HG03558 (cell line): Measurements from ENCODE around the gene FOXL1.

Source experiments
- ATAC-seq: cut with Tn5 transposase; IDR thresholded peaks from one replicate; pipeline ENCODE4 v1.9.1; 2021; ENCODE audit warnings: moderate number of reproducible peaks; ENCODE audit not compliant: unreplicated experiment; ENCODE audit errors: extremely low read depth

Gene FOXL1

DNA sequence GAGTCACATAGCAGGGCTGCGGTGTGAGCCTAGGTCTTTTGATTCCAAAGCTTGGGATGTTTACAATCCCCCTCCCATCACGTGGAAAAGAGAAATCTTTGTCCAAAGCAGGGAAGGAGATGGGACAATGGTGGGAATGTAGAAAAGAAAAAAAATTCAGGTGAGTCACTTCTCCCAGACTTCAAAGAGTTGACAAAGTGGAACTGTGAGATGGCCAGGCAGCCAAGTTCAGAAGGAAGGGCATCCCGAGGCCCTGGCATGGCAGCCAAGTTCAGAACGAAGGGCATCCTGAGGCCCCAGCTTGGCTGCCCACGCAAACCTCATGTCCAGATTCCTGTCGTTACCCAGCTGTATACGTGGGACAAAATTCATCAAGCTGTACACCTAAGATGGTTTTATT is 47.5 kb downstream of the FOXL1 start:
- no peak for ATAC-seq

DNA sequence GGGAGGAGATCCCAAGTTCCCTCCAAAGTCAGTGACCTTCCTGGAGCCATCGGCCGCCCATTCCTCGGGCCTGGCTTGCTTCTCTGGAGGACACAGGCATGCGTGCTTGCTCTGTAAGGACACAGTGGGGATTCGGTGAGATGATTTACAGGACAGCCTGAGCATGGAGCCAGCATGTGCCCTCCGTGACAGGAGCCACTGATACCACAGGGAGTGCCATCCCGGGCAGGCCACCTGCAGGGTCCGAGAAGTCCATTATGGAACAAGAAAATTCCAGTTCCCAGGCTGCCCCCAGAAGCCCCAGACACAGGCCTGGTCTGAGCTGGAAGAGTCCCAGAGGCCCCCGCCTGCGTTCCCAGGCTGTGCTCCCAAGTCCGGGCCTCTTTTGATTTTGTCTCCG is 47.9 kb downstream of the FOXL1 start:
- ATAC-seq, result no peak

DNA sequence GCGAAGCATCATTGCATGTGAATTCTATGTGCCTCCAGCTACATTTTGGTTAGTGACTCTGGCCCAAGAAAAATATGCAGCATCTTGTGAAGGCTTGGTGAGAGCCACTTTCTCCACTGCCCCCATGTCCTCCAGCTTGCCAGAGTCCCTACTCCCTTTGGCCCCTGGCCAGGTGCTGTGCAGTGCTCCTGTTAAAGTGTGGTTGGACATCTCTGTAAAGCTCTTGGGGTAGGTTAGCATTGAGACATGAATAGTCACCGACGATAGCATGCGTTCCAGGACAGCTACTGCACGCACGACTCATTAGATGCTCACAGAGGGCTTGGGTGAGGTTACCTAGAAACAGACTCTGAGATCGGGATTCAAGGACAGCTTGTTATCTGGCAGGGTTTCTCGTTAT is 48.6 kb downstream of the FOXL1 start:
- no peak for ATAC-seq

DNA sequence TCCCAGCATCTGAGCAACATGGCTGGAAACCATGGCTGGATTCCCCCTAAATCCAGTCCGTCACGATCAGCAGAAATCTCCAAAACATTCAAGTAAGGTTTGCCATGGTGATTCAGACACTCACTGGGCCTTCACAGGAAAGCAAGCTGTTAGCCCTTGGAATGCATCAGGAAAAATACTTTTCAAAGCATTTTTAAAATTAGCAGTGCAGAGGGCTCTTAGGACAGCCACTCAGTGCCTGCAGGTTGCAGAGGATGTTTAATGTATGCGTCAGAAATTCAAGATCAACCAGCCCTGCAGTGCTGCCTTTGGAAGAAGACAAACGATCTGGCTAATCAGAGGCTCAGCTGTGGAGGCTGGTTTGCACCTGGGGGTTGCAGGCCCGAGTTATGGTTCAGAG is 50.3 kb downstream of the FOXL1 start:
- no peak for ATAC-seq

DNA sequence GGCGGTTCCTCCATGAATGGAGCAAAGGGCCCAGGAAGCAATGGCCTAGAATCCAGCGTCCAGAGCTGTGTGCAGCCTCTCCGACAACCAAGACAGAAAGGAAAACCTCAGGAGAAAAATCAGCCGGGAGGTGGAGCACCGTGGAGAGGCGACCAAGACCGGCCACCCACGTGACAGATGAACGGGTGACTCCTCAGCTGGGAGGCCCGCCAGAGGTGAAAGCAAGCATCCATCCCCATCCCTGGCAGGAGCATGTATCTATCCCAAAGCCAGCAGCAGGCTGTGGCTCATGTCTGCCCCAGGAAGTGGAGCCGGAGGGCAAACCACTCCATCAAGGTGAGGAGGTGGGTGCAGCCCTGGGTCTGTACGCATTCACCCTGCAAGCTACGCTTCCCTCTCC is 52.1 kb downstream of the FOXL1 start:
- no peak for ATAC-seq

DNA sequence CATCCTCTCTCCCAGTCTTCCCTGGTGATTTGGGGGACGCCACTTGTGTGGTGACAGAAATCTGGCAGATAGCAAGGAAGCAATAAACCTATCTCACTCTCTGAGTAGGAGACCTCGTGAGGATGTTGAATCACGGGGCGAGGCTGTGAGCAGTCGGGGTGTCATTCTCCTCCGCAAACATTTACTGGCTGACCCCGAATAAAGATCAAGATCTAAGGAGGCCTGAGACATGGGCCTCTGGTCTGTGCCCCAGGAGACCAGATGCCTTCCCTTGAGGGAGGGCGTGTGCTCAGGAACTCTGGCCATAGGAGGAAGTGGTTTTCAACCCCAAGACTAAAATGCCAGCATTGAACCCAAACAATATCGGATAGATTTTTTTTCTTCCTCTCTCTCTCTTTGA is 53.1 kb downstream of the FOXL1 start:
- ATAC-seq, result no peak
